ENCODE results near the gene LARP4B. TPM values are rescaled to one million over a fixed set of nuclear protein-coding genes. Genes with fewer than 3 reads are reported as not detected.
"Not testable (repeated sequence)": the region's sequence is repeated elsewhere in the genome, so short reads cannot be mapped to it uniquely, and the experiment has no call there.

The LARP4B gene
- total RNA-seq, 4 donors from 2014 or later: 37.2 to 103 (median 54.7) TPM

DNA sequence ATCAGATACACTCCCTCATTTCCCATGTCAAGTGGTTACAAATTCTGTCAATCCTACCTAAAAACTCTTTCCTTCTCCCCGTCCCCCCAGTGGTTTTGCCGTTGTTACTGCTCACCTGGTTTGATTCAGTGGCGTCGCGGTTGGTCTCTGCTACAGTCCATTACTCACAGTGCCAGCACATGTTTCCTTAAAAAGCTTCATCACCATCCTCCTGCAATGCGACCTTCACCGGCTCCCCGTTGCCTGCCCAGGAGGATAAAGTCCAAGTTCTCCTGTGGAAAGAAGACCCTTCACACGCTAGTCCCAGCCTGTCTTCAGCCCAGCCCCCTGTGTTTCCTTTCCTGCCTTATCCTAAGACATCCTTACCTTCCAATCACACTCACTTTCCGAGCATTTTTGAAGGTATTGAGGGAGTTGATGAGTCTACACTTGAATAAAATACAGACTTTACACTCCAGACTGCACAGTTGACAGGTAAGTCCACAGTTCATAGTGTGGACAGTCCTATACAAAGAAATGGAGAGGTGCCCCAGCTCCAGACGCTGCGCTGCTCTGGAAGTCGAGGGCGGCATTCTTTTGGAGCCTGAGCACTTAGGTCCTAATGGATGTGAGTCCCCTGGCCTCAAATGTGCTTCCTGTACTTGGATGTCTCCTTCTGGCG, 3.4 kb upstream of the LARP4B start:
- TF ChIP-seq, protein P1, sequence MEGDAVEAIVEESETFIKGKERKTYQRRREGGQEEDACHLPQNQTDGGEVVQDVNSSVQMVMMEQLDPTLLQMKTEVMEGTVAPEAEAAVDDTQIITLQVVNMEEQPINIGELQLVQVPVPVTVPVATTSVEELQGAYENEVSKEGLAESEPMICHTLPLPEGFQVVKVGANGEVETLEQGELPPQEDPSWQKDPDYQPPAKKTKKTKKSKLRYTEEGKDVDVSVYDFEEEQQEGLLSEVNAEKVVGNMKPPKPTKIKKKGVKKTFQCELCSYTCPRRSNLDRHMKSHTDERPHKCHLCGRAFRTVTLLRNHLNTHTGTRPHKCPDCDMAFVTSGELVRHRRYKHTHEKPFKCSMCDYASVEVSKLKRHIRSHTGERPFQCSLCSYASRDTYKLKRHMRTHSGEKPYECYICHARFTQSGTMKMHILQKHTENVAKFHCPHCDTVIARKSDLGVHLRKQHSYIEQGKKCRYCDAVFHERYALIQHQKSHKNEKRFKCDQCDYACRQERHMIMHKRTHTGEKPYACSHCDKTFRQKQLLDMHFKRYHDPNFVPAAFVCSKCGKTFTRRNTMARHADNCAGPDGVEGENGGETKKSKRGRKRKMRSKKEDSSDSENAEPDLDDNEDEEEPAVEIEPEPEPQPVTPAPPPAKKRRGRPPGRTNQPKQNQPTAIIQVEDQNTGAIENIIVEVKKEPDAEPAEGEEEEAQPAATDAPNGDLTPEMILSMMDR (IDR thresholded peaks at IDR 0.05): no peak
- DNase-seq (ENCODE audit: low spot score) (no peak), ATAC-seq (ENCODE audit: low FRiP score) (no peak)

DNA sequence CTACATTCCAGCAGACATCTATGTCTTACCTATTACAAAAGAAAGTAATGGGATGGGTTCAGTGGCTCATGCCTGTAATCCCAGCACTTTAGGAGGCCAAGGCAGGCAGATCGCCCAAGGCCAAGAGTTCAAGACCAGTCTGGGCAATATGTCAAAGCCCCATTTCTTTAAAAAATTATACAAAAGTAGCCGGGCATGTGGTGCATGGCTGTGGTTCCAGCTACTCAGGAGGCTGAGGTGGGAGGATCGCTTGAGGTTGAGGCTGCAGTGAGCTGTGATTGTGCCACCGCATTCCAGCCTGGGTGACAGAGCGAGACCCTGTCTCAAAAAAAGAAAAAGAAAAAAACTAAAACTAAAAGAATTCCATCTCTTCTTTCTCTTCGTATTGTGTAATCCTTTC, 2.7 kb upstream of the LARP4B start:
- DNase-seq (ENCODE audit: low spot score); ATAC-seq (ENCODE audit: low FRiP score): not testable (repeated sequence)

DNA sequence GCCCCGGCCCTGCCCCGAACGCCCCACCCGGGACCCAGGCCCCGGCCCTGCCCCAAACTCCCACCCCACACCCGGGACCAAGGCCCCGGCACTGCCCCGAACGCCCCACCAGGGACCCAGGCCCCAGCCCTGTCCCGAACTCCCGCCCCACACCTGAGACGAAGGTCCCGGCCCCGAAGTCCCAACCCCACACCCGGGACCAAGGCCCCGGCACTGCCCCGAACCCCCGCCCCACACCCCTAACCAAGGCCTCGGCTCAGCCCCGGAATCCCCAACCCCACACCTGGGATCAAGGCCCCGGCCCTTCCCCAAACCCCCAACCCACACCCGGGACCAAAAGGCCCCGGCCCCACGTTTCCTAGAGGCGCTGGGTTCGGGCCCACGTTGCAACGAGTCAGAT, 1.1 kb upstream of the LARP4B start:
- ATAC-seq (ENCODE audit: low FRiP score) (no peak), DNase-seq (ENCODE audit: low spot score) (no peak)
- TF ChIP-seq, protein P1 (IDR thresholded peaks at IDR 0.05): no peak

DNA sequence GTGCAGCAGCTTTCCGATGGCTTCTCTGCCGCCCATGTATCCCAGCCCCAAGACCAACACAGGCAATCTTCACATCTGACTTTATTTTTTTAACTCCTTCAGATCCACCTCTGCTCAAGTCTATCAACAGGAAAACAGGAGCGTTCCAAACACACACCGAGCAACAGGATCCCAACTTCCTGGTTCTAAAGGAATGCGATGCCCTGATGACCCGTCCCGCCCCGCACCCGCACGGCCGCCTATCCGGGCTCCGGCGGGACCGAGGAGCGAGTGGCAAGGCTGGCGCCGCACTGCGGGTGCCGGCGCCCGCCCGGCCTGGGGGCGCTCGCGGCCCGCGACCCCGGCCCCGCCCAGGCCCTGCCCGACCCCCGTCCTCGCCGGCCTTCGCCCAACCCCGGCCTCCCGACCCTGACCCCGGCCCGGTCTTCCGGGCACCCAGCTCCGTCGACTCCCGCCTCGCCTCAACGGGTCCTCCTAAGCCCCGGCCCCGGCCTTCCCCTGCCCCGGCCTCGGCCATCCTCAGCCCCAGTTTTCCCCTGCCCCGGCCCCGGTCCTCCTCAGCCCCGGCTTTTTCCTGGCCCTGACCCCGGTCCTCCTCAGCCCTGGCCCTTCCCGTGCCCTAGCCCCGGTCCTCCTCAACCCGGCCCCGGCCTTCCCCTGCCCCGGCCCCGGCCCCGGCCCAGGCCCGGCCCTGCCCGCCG, 730 bp downstream of the LARP4B start:
- ATAC-seq (ENCODE audit: low FRiP score): peak; percentile 44
- no peak for DNase-seq (ENCODE audit: low spot score)
- TF ChIP-seq, protein P1 (IDR thresholded peaks at IDR 0.05): no peak

DNA sequence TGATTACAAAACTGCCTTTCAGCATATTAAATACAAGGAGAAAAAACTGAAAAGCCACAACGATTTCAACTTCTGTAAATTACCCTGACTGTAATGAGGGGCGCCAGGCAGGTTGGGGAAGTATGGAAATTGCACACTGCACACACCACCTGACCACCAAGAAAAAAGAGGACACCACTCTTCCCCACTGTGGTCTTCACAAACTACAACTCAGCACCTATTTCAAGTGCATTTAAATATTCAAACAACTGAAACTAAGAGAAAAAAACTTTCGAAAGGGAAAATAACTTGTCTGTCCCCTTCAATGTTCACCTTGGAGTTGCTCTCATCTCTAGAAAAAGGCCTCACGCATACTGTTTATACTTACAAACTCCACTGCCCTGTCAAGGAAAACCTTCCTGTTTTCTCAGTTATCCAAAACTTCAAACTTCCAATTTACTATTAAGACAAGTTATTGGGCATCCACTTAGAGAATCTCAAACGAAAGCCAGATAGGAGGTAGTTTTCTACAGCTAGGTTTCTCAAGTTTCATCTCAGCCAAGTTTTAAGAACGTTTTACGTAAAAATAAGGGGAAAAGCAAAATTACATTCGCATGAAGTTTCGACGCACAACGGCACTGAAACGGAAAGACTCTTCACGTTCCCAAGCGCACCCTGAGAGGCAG, 1.4 kb downstream of the LARP4B start:
- DNase-seq (ENCODE audit: low spot score) (no peak), ATAC-seq (ENCODE audit: low FRiP score) (no peak)
- TF ChIP-seq, protein P1 (IDR thresholded peaks at IDR 0.05): no peak

DNA sequence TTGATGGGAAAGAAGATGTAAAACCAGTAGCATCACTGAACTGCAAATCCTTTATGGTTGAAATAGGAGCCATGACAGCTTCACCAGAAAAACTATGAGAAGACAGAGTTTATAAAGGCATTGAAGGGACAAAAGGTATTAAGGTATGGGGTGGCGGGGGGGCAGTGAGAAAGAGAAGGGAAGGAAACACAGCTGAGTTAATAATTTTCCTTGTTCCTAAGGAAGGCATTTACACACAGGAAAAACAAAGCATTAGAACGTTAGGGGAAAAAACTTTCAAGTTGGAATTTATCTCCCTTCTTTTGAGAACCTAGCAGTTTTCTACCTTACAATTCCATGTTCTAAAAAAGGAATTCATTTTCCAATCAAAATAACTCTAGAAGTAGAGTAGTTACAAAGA, 4.4 kb downstream of the LARP4B start:
- TF ChIP-seq, protein P1 (IDR thresholded peaks at IDR 0.05): no peak

DNA sequence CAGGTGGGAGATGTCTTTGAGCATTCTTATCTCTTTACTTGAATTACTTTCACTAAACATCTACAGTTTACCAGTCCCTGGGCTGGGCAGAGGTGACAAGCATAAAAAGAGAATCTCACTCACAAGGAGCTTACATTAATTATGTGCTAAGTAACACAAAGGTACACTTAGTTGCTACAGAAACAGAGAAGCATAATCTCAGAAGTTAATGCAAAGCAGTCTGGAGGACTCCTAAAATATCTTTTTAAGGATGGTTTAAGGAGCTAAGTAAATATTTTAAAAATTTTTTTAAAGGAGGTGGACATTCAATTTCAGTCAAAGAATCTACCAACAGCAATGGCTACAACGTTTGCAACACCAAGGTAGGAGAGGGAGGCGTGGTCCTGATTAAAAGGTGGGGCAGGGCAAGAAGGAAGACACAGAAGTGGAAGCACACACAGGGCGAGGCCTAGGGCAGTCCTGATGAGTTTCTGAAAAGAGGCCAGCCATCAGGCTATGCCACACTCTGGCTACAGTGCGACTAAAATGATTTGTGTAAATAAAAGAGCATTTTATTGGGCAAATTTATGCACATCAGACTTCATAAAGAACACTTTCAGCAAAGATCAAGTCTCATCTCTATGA, 5.3 kb downstream of the LARP4B start:
- ATAC-seq (ENCODE audit: low FRiP score) (no peak), DNase-seq (ENCODE audit: low spot score) (no peak)
- TF ChIP-seq, protein P1 (IDR thresholded peaks at IDR 0.05): no peak

More for the DNA sequence above, 4.4 kb downstream of the LARP4B start:
- ATAC-seq (ENCODE audit: low FRiP score) (no peak), DNase-seq (ENCODE audit: low spot score) (no peak)
